ENCODE measurements around the gene OR9A2. TPM values are rescaled to one million over a fixed set of nuclear protein-coding genes. Genes with fewer than 3 reads are reported as not detected.

The OR9A2 gene
- total and polyA plus RNA-seq, 4 donors: 0.08 TPM; not detected in 3

DNA sequence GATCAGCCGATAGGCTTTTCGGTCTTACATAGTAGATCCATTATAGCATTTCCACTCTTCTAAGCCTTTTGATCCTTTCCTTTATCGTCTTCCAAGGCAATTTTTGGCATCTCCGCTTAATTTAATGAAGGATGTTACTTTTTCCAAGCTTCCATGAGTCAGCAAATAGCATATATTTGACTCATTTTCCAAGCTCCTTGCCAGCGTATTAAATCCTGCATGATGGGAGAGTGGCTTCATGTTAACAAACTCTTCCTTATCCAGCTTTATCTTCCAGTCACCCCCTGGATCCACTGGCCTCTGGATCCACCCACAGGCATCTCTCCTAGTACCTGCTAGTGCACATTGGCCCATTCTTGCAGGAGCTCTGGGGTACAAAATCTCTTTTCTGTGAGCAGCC is 13.0 kb downstream of the OR9A2 start:
- no peak overlapping the region for H3K9ac ChIP-seq (ENCODE audit: low read depth in 1 of 2, low read length in 2 of 2)
- TF ChIP-seq GABPA (IDR thresholded peaks at IDR 0.05 in 1 of 2, conservative IDR thresholded peaks at IDR 0.05 in 1 of 2) (no peak), HNF4G (IDR thresholded peaks at IDR 0.05) (no peak), TAF1 (conservative IDR thresholded peaks at IDR 0.05) (no peak), FOXA2 (IDR thresholded peaks at IDR 0.05) (no peak), HNF4A (conservative IDR thresholded peaks at IDR 0.05) (no peak), SP1 (IDR thresholded peaks at IDR 0.05) (no peak), RAD21 (IDR thresholded peaks at IDR 0.05) (no peak), JUND (IDR thresholded peaks at IDR 0.05) (no peak), FOXA1 (IDR thresholded peaks at IDR 0.05) (no peak), YY1 (IDR thresholded peaks at IDR 0.05) (no peak), RXRA (IDR thresholded peaks at IDR 0.05) (no peak), NR2F2 (IDR thresholded peaks at IDR 0.05) (no peak), EGR1 (IDR thresholded peaks at IDR 0.05; ENCODE audit: low read depth in 2 of 2) (no peak)
- TF ChIP-seq, protein P1, sequence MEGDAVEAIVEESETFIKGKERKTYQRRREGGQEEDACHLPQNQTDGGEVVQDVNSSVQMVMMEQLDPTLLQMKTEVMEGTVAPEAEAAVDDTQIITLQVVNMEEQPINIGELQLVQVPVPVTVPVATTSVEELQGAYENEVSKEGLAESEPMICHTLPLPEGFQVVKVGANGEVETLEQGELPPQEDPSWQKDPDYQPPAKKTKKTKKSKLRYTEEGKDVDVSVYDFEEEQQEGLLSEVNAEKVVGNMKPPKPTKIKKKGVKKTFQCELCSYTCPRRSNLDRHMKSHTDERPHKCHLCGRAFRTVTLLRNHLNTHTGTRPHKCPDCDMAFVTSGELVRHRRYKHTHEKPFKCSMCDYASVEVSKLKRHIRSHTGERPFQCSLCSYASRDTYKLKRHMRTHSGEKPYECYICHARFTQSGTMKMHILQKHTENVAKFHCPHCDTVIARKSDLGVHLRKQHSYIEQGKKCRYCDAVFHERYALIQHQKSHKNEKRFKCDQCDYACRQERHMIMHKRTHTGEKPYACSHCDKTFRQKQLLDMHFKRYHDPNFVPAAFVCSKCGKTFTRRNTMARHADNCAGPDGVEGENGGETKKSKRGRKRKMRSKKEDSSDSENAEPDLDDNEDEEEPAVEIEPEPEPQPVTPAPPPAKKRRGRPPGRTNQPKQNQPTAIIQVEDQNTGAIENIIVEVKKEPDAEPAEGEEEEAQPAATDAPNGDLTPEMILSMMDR (IDR thresholded peaks at IDR 0.05; ENCODE audit: low read depth, low read length, missing input control): no peak
- TF ChIP-seq, protein P2, sequence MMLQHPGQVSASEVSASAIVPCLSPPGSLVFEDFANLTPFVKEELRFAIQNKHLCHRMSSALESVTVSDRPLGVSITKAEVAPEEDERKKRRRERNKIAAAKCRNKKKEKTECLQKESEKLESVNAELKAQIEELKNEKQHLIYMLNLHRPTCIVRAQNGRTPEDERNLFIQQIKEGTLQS (IDR thresholded peaks at IDR 0.05): no peak
- TF ChIP-seq, protein P3, sequence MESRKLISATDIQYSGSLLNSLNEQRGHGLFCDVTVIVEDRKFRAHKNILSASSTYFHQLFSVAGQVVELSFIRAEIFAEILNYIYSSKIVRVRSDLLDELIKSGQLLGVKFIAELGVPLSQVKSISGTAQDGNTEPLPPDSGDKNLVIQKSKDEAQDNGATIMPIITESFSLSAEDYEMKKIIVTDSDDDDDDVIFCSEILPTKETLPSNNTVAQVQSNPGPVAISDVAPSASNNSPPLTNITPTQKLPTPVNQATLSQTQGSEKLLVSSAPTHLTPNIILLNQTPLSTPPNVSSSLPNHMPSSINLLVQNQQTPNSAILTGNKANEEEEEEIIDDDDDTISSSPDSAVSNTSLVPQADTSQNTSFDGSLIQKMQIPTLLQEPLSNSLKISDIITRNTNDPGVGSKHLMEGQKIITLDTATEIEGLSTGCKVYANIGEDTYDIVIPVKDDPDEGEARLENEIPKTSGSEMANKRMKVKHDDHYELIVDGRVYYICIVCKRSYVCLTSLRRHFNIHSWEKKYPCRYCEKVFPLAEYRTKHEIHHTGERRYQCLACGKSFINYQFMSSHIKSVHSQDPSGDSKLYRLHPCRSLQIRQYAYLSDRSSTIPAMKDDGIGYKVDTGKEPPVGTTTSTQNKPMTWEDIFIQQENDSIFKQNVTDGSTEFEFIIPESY (IDR thresholded peaks at IDR 0.05): no peak
- TF ChIP-seq, protein P4, sequence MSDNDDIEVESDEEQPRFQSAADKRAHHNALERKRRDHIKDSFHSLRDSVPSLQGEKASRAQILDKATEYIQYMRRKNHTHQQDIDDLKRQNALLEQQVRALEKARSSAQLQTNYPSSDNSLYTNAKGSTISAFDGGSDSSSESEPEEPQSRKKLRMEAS (IDR thresholded peaks at IDR 0.05): no peak
- TF ChIP-seq, protein P5, sequence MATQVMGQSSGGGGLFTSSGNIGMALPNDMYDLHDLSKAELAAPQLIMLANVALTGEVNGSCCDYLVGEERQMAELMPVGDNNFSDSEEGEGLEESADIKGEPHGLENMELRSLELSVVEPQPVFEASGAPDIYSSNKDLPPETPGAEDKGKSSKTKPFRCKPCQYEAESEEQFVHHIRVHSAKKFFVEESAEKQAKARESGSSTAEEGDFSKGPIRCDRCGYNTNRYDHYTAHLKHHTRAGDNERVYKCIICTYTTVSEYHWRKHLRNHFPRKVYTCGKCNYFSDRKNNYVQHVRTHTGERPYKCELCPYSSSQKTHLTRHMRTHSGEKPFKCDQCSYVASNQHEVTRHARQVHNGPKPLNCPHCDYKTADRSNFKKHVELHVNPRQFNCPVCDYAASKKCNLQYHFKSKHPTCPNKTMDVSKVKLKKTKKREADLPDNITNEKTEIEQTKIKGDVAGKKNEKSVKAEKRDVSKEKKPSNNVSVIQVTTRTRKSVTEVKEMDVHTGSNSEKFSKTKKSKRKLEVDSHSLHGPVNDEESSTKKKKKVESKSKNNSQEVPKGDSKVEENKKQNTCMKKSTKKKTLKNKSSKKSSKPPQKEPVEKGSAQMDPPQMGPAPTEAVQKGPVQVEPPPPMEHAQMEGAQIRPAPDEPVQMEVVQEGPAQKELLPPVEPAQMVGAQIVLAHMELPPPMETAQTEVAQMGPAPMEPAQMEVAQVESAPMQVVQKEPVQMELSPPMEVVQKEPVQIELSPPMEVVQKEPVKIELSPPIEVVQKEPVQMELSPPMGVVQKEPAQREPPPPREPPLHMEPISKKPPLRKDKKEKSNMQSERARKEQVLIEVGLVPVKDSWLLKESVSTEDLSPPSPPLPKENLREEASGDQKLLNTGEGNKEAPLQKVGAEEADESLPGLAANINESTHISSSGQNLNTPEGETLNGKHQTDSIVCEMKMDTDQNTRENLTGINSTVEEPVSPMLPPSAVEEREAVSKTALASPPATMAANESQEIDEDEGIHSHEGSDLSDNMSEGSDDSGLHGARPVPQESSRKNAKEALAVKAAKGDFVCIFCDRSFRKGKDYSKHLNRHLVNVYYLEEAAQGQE (IDR thresholded peaks at IDR 0.05): no peak
- H3K36me3 ChIP-seq (ENCODE audit: control insufficient read depth in 4 of 4, insufficient read depth in 3 of 4, low read depth in 1 of 4, low read length in 3 of 4): no peaks in the 10 kb centered on the region
- no peak for DNase-seq (ENCODE audit: low spot score)
- H3K9me3 ChIP-seq (ENCODE audit: control insufficient read depth in 4 of 4, low read length in 3 of 4): no peaks in the 10 kb centered on the region
- no peaks in the 10 kb centered on the region for H3K4me1 ChIP-seq (ENCODE audit: control insufficient read depth in 4 of 4, insufficient read depth in 4 of 4, low read length in 3 of 4)
- 89% methylated on average over 5 of the region's 5 CpGs for WGBS
- no peak overlapping the region for H3K4me3 ChIP-seq (ENCODE audit: low read depth in 1 of 3, low read length in 3 of 3)
- peaks cover 0 to 3% (median 0%) of the 10 kb centered on the region in 4 donors for H3K27me3 ChIP-seq (ENCODE audit: control insufficient read depth in 4 of 4, insufficient read depth in 4 of 4, low read length in 3 of 4)
- no peak overlapping the region for H3K27ac ChIP-seq (ENCODE audit: low read depth in 1 of 2, low read length in 2 of 2)

Data from liver (tissue), 9 donors.